ENCODE measurements around the gene SRPK2.
"Not testable (repeated sequence)": the region's sequence is repeated elsewhere in the genome, so short reads cannot be mapped to it uniquely, and the experiment has no call there.

The SRPK2 gene

DNA sequence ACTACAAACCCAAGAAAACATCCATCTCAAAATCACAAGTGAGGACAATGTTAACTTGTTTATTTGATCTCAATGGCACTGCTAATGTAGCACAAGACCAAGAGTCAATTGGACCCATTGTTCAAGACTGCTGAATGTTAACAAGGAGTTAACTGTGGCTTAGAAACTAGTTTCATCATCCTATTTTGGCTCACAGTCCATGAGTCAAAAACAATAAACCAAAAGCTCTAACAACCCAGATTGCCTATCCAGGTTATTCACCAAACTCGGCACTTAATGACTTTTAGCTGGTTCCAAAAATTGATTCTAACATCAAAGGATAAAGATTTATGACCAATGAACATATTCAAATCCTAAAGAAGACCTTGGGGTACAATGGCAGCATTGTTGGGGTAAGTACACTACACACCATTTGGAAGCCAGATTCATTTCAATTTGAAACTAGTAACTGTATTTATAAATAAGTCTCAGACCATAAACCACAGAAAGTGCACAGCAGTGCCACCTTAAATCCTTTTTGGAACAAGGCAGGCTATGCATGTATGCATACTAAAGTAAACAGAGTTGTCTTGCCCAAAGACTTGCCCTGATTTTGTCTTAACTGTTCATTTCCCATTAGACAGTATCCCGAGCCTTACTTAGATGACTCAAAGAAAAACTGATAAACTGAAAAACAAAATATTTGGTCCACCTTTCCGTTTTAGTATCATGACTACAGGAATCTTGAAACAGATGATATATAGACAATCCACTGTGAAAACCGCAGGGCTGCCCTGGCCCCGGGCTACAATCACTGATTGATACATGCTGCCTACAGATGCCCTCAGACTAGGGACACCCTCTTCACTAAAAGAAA lies 84.5 kb downstream of the SRPK2 start:
- no peak for DNase-seq (ENCODE audit: low spot score)

GRCh38 chr7:105300587-105300986 lies 88.1 kb downstream of the SRPK2 start:
- not testable (repeated sequence) for DNase-seq (ENCODE audit: low spot score)

DNA sequence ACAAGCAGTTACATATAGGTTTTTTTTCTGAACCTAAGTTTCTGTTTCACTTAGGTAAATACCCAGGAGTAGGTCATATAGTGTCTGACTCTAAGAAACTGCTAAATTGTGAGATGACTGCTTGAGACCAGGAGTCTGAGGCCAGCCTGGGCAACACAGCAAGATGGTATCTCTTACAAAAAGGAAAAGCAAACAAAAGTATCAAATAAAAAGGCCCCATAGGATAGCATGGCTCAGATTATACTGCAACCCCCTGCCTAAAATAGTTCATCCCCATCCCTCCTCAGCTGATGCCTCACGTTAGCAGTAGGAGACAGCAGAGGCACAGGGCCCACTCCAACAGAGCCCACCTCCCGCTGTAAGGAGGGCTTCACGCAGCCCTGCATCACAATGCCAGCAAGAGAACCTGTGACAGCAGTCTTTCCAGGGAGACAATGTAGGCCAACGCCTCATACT lies 90.3 kb downstream of the SRPK2 start:
- no peak for DNase-seq (ENCODE audit: low spot score)

- no peak for DNase-seq (ENCODE audit: low spot score)
Observed at GRCh38 chr7:105297985-105298384, 90.7 kb downstream of the SRPK2 start.

DNA sequence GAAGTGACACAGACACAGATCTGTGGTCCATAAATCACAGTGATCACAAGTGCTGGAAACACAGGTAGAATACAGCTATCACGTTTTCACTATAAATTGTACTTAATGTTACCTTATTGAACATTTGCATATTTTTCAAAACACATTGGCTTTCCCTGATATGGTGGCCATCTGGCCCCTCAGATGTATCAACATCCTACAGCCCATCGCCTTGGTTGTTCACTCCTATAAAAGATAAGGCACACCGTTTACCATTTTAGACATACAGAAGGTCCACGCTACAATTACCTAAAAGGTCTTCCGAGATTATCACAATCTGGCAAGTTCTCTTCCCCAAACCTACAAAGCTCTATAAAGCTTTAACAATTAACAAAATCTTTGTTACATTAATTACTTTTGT lies 91.4 kb downstream of the SRPK2 start:
- no peak for DNase-seq (ENCODE audit: low spot score)

- no peak for DNase-seq (ENCODE audit: low spot score)
Observed at GRCh38 chr7:105296491-105296890, 92.2 kb downstream of the SRPK2 start.

- no peak for DNase-seq (ENCODE audit: low spot score)
Observed at GRCh38 chr7:105295596-105296352, 92.9 kb downstream of the SRPK2 start.

GRCh38 chr7:105294482-105294881 lies 94.2 kb downstream of the SRPK2 start:
- DNase-seq (ENCODE audit: low spot score): not testable (repeated sequence)

DNA sequence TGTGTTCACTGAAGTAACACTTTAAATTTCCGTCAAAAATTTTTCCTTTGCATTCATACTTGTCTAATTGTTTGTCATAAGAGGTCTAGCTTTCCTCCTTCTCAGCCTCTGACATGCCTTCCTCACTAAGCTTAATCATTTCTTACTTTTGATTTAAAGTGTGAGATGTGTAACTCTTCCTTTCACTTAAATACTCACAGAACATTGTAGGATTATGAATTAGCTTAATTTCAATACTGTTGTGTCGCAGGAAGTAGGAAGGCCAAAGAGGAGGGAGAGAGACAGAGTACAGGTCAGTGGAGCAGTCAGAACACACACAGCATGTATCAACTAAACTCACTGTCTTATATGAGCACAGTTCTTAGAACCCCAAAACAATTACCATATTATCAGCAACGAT lies 99.0 kb downstream of the SRPK2 start:
- no peak for DNase-seq (ENCODE audit: low spot score)

DNA sequence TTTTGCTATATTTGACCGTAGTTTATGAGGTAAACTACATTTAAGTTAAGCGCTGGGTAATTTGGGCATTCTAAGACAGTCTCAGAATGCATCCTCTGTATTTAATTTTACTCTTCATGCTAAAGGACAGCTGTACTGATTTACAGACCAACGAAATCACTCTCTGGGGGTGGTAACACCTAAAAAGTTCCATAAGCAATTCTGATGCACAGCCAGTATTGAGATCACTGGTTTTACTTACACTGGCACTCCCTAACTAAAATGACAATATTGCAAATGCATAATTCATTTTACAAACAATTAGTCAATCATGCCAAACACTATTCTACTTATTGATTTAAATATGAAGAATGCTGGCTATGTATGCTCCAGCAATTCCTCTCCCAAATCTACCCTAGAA lies 102.3 kb downstream of the SRPK2 start:
- DNase-seq (ENCODE audit: low spot score): no peak

DNA sequence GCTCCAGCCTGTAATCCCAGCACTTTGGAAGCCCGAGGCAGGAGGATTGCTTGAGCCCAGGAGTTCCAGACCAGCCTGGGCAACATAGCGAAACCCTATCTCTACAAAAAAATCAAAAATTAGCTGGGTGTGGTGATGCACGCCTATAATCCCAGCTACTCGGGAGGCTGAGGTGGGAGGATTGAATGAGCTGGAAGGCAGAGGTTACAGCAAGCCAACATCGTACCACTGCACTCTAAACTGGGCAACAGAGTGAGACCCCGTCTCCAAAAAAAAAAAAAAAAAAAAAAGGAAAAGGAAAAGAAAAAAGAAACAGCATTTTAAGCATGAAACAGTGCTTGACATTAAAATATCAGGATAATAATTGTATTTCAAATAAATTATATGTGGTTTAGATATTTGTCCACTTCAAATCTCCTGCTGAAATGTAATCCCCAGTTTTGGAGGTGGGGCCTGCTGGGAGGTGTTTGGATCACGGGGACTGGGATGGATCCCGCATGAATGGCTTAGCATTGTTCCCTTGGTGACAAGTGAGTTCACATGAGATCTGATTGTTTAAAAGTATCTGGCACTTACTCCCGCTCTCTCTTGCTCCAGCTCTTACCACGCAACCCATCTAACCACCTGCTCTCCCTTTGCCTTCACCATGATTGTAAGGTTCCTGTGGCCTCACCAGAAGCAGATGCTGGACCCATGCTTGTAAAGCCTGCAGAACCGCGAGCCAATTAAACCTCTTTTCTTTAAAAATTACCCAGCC lies 103.4 kb downstream of the SRPK2 start:
- no peak for DNase-seq (ENCODE audit: low spot score)

DNA sequence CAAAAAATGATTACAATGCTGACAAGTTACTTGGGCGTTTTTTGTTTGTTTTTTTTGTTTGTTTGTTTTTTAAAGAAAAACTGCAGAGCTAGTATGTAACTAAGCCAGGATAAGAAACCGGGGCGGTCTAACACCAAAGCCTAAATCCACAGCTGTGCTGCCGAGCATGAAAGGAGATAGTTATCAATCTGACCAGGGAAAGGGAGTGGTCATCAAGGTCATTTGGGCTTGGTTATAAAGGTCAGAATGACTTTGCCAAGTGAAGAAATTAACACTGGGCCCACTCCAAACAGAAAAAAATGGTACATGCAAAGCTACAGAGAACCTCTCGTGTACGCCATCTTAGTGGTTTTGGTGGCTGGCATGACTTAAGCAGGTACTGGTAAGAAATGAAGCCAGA lies 104.7 kb downstream of the SRPK2 start:
- no peak for DNase-seq (ENCODE audit: low spot score)

GRCh38 chr7:105281966-105282365 lies 106.8 kb downstream of the SRPK2 start:
- no peak for DNase-seq (ENCODE audit: low spot score)

DNA sequence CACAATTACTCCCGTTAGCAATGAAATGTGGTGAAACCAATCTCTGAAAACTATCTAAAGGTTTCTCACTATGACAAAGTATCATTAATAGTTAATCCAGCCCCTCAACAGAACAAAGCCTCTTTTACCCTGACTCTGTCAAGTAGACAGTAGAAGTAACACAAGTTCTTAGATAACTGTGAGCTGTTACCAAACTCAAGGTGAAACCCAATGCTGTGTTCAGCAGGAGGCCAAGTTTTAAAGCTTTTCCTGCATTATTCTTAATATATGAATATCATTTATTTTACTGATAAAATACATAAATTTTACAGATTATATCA lies 109.1 kb downstream of the SRPK2 start:
- DNase-seq (ENCODE audit: low spot score): no peak

GRCh38 chr7:105278973-105279687 lies 109.6 kb downstream of the SRPK2 start:
- no peak for DNase-seq (ENCODE audit: low spot score)

GRCh38 chr7:105278565-105278964 lies 110.2 kb downstream of the SRPK2 start:
- no peak for DNase-seq (ENCODE audit: low spot score)

- no peak for DNase-seq (ENCODE audit: low spot score)
Observed at GRCh38 chr7:105277341-105277740, 111.4 kb downstream of the SRPK2 start.

- DNase-seq (ENCODE audit: low spot score): no peak
Observed at GRCh38 chr7:105270117-105270516, 118.6 kb downstream of the SRPK2 start.

DNA sequence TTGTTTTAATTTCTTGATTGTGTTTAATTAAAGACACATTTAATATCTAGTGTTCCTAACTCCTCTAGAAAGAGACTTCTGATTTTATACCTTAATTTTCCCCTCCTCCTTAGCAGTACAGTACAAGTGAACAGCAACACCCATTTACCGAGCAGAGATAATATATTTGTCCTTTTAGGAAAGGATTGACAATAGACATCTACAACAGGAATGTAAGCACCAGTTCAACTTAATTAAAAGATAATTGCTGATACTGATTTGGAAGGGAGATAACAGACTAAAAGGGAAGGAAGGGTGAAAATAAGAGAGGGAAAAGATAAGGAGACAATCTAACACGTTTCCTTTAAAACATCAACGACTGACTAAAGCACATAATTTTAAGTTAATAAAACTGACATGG lies 119.3 kb downstream of the SRPK2 start:
- DNase-seq (ENCODE audit: low spot score): peak; percentile 8

- DNase-seq (ENCODE audit: low spot score): peak; percentile 43
Observed at GRCh38 chr7:105268511-105269392, 120.0 kb downstream of the SRPK2 start.

DNA sequence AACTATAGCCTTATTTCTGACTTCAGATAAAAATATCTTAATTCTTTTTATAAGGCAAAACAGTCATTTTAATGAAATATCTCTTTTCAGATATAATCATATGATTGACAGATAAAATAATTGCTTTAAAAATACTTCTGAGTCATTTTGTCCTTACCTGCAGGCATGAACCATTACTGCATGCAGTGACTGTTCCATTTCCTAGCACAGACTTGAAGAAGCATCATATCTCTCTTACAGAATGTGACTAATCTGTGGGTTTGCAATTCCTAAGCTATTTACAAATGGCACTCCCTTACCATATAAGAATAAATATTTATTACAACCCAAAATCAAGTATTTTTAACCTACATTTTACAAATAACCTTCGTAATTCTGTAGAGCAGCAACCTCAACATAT lies 120.7 kb downstream of the SRPK2 start:
- no peak for DNase-seq (ENCODE audit: low spot score)
